Esophagus (tissue), 2 donors: ENCODE measurements around the gene CSF2RB. TPM values are rescaled to one million over a fixed set of nuclear protein-coding genes. Genes with fewer than 3 reads are reported as not detected.
A peak's percentile ranks its signal among the peaks of the same experiment; 100 is the strongest.

ENCODE experiments used
- H3K27ac ChIP-seq, 2 donors: one replicate each; pipeline ENCODE4 v1.5.1; 2013; ENCODE audit warnings: low read depth in 2 of 2, mild to moderate bottlenecking in 2 of 2, inconsistent platforms in 1 of 2, low read length in 1 of 2, moderate library complexity in 1 of 2
- H3K27me3 ChIP-seq, 2 donors: one replicate each; pipeline ENCODE4 v1.6.1; 2013; ENCODE audit warnings: low read length in 2 of 2, control low read depth in 1 of 2, mild to moderate bottlenecking in 1 of 2; ENCODE audit not compliant: insufficient read depth in 2 of 2, control insufficient read depth in 1 of 2
- H3K36me3 ChIP-seq, 2 donors: one replicate each; pipeline ENCODE4 v1.6.1; 2013; ENCODE audit warnings: low read length in 1 of 2; ENCODE audit not compliant: control insufficient read depth in 2 of 2, insufficient read depth in 2 of 2
- H3K4me1 ChIP-seq, 2 donors: one replicate each; pipeline ENCODE4 v1.6.1; 2013; ENCODE audit warnings: low read length in 1 of 2; ENCODE audit not compliant: control insufficient read depth in 2 of 2, insufficient read depth in 2 of 2
- H3K4me3 ChIP-seq, 2 donors: one replicate each; pipeline ENCODE4 v1.5.1; 2013; ENCODE audit warnings: low read length in 2 of 2, mild to moderate bottlenecking in 2 of 2, low read depth in 1 of 2, moderate library complexity in 1 of 2
- H3K9me3 ChIP-seq, 2 donors: one replicate each; pipeline ENCODE4 v1.6.1; 2013; ENCODE audit warnings: mild to moderate bottlenecking in 2 of 2, low read depth in 1 of 2, low read length in 1 of 2, moderate library complexity in 1 of 2; ENCODE audit not compliant: control insufficient read depth in 2 of 2, insufficient read depth in 1 of 2
- WGBS, 2 donors: extraction: QIAGEN DNeasy Blood & Tissue Kit; methylation state at CpG; one replicate each; pipeline ENCODE4 v1.1.7; 2013; 5-methylcytosine and 5-hydroxymethylcytosine counted together
- polyA plus RNA-seq, 2 donors: library from polyadenylated mRNA; stranded (reverse); fragments of 200-250 nt; gene quantifications; one replicate each; pipeline ENCODE4 v1.2.3, GENCODE V29; 2013
- donor health status: healthy with polysubstance abuse.
- donor health status: Bipolar disorder and iron deficiency.

The CSF2RB gene
- polyA plus RNA-seq, 2 donors, result 0.75 to 1.5 TPM

DNA sequence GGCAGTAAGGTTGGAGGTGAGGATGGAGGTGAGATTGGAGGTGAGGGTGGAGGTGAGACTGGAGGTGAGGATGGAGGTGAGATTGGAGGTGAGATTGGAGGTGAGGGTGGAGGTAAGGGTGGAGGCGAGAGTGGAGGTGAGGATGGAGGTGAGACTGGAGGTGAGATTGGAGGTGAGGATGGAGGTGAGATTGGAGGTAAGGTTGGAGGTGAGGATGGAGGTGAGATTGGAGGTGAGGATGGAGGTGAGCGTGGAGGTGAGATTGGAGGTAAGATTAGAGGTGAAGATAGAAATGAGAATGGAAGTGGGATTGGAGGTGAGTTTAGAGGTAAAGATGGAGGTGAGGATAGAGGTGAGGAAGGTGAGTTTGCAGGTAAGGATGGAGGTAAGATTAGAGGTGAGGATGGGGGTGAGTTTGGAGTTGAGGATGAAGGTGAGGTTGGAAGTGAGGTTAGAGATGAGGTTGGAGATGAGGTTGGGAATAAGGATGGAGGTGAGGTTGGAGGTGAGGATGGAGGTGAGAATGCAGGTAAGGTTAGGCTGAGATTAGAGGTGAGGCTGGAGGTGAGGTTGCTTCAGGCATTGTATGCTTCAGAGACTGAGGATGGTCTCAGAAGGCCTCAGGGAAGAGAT is 40.4 kb upstream of the CSF2RB start:
- Histone ChIP-seq H3K27me3 (no peaks in the 10 kb centered on the region), H3K4me3 (no peak overlapping the region), H3K36me3 (no peaks in the 10 kb centered on the region), H3K9me3 (no peaks in the 10 kb centered on the region), H3K27ac (peak overlapping the region; percentile 75 to 79), H3K4me1 (peaks cover 8 to 28% of the 10 kb centered on the region in 2 donors)
- 95 to 98% methylated on average over 2 of the region's 2 CpGs for WGBS, 2 donors

DNA sequence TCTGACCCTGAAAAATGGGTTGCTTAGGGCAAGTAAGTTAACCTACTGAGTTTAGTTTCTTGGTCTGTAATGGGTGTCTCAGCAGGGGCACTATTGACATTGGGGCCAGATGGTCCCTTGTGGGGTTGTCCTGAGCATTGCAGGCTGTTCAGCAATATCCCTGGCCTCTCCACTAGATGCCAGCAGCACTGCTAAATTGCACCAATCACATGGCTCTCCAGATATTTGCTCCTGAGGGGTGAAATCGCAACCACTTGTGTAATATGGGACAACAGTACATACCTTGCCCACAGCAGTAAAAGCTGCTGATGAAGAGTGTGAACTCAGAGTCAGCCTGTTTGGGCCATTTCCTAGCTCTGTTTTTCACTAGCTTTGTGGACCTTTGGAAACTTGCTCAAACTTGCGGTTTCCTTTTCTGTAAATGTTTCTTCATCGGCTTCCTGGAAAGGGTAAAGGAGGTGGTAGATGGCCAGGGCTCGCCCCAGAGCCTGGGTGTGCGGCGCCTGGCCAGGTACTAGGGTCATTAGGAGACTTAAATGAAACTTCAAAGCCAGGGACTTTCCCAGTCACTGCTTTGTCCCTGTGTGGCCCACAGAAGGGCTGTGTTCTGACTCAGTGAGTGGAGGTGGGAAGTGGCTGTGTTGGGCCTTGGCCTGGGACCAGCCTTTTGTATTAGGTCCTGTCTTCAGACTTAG is 39.7 kb upstream of the CSF2RB start:
- peaks cover 5 to 28% of the 10 kb centered on the region in 2 donors for H3K4me1 ChIP-seq

DNA sequence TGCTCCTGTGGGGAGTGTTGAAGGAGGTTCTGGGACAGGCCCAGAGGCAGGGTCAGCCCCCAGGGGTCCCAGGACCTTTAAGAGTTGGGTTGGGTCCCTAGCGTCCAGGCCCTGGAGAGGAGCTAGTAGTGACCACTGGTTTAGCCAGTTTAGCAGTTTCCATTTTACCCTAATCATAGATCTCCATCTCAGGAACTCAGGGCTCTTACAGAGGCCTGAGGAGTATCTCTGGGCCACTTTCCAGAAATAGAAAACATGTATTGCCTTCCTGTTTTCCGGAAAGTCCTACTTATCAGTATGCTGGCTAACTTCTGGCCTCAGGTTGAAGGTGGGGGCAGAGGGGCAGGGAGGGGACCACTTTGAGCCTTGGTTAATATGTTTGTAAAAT is 39.1 kb upstream of the CSF2RB start:
- Histone ChIP-seq H3K9me3 (no peaks in the 10 kb centered on the region), H3K36me3 (no peaks in the 10 kb centered on the region), H3K27ac (peak overlapping the region; percentile 75 to 79), H3K27me3 (no peaks in the 10 kb centered on the region), H3K4me1 (peaks cover 4 to 28% of the 10 kb centered on the region in 2 donors), H3K4me3 (no peak overlapping the region)
- 60 to 77% methylated on average over 2 of the region's 2 CpGs for WGBS, 2 donors

More for the DNA sequence above, 39.7 kb upstream of the CSF2RB start:
- WGBS, 2 donors, result 20 to 34% methylated on average over 6 of the region's 6 CpGs
- H3K9me3 ChIP-seq, result no peaks in the 10 kb centered on the region
- H3K4me3 ChIP-seq, result no peak overlapping the region
- H3K27me3 ChIP-seq, result no peaks in the 10 kb centered on the region
- no peaks in the 10 kb centered on the region for H3K36me3 ChIP-seq
- H3K27ac ChIP-seq, result peak overlapping the region; percentile 75 to 79

DNA sequence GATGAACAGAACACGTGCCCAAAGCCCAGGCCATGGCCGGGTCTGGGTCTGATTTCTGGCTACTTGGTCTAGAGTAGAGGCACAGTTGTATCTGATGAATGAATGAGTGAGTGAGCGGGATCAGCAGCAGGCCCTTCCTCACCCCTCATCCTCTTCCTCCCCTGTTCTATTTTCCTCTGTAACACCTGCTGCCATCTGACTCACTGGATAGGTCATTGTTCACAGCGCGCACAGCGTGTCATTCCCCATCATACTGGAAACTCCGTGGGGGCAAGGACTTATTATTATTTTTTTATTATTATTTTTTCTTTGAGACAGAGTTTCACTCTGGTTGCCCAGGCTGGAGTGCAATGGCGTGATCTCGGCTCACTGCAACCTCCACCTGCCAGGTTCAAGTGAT is 38.7 kb upstream of the CSF2RB start:
- Histone ChIP-seq H3K27me3 (no peaks in the 10 kb centered on the region), H3K4me1 (peaks cover 4 to 25% of the 10 kb centered on the region in 2 donors), H3K27ac (peak overlapping the region; percentile 75 to 79), H3K4me3 (no peak overlapping the region), H3K9me3 (no peaks in the 10 kb centered on the region), H3K36me3 (no peaks in the 10 kb centered on the region)
- 78 to 82% methylated on average over 9 of the region's 9 CpGs for WGBS, 2 donors

DNA sequence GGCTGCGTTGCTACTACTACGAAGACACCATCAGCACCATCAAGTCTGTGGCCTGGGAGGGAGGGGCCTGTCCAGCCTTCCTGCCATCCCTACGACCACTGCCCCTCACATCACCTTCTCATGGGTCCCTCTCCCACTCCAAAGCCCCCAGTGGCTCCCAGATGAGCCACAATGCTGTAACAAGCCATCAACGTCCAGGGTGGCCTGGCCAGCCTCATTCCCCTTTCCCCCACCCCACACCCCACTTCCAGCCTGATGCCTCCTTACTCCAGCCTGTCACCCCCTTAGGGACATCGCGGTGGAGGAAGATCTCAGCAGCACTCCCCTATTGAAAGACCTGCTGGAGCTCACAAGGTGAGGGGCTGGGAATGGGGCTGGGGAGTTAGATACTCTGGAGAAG is 37.7 kb upstream of the CSF2RB start:
- H3K27me3 ChIP-seq, result no peaks in the 10 kb centered on the region
- no peaks in the 10 kb centered on the region for H3K36me3 ChIP-seq
- peaks cover 4 to 22% of the 10 kb centered on the region in 2 donors for H3K4me1 ChIP-seq
- no peaks in the 10 kb centered on the region for H3K9me3 ChIP-seq
- no peak overlapping the region for H3K27ac ChIP-seq
- 68 to 89% methylated on average over 6 of the region's 6 CpGs for WGBS, 2 donors
- H3K4me3 ChIP-seq, result no peak overlapping the region

DNA sequence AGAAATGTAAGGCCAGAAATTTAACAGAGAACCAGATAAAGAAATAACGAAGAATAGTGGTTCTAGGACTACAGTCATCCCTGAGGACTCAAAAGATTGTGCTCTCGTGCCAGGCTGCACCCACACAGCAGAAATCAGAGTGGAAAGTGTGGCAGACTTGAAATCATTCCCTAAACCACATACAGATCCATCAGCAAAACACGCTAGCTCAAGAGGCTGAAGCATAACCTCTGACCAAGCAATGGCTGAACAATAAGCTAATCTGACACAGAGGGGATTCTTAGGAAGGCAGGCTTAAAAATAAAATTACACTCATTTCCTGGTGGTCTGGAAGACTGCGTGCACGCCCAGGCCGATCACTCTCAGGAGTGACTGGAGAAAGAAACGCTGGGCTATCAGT is 33.7 kb upstream of the CSF2RB start:
- H3K27me3 ChIP-seq, result no peaks in the 10 kb centered on the region
- no peak overlapping the region for H3K4me3 ChIP-seq
- H3K9me3 ChIP-seq, result no peaks in the 10 kb centered on the region
- no peaks in the 10 kb centered on the region for H3K4me1 ChIP-seq
- H3K36me3 ChIP-seq, result no peaks in the 10 kb centered on the region
- no peak overlapping the region for H3K27ac ChIP-seq
- WGBS, 2 donors, result 75 to 87% methylated on average over 7 of the region's 7 CpGs

DNA sequence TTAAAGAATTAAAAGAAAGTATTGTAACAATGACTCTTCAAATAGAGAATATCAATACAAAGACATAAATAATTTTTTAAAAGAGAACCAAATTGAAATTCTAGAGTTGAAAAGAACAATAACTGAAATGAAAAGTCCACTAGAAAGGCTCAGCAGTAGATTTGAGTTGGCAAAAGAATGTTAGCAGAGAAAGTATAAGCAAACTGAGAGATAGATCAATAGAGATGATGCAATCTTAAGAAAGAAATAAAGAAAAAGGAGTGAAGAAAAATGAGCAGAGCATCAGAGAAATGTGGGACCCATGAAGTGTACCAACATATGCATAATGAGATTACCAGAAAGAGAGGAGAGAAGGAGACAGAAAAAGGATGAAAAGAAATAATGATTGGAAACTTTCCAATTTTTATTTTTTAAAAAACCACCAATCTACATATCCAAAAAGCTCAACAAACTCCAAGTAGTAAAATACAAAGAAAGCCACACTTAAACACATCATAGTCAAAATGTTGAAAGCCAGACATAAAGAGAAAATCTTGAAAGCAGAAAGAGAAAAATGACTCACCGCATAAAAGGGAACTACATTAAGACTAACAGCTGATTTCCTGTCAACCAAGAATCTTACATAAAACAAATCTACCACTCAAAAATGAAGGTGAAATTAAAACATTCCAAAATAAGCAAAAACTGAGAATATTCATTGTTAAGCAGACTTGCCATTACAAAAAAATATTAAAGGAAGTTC is 31.8 kb upstream of the CSF2RB start:
- peaks cover 0 to 2% of the 10 kb centered on the region in 2 donors for H3K4me1 ChIP-seq
- H3K36me3 ChIP-seq, result no peaks in the 10 kb centered on the region
- no peaks in the 10 kb centered on the region for H3K27me3 ChIP-seq
- no peaks in the 10 kb centered on the region for H3K9me3 ChIP-seq
- no peak overlapping the region for H3K4me3 ChIP-seq
- no peak overlapping the region for H3K27ac ChIP-seq
- WGBS, 2 donors, result 66 to 74% methylated on average over 1 of the region's 1 CpG

DNA sequence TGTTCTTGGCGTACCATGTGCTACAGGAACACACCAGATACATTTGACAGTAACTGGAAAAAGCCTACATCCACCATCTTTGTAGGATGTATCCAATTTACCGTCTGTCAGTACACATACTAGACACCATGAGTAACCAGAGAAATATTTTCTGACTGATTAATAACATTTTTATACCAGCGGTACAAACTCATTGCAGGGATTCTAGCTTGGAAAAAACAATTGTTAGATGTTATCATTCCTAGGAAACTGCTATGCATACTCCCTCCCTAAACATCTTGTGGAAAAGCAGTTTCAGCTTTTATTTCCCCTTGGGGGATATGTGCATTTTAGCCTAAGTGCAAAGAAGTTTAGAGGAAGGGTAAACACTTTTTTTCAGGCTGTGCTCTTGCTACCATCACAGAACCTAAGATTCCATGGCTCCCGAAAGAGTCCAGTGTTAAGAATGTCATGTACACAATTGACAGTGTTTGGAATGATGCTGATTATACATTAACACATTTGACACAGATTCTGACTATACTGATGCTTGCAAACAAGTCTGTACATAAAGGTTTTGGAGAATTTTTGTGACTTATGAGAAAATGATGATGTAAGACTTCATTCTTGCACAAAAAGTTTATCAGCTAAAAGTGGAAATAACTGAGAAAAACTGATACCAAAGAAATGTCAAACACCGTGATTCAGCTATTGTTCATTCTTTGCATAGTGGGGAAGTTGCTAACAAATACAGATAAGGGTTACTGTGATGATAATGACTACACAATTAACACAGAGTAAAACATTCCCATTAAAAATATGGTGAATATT is 28.9 kb upstream of the CSF2RB start:
- WGBS, 2 donors, result 60 to 61% methylated on average over 5 of the region's 5 CpGs
- Histone ChIP-seq H3K27ac (no peak overlapping the region), H3K36me3 (no peaks in the 10 kb centered on the region)

DNA sequence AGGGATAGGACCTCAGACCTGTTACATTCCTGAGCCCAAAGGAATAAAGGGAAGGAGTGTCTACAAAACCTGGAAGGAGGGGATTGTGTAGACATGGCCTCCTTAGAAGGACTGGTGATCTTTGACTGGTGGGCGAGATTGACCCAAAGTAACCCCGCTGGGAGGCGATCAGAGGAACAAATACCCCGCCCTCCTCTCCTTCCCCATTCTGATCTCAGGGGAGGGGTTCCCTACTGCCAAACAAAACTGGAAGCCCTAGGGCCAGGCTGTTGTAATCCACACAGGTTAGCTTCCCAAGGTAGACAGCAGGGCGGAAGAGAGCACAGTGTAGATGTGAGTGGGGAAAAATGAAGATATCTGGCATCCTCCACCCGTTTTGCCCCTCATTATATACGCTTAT is 28.0 kb upstream of the CSF2RB start:
- 68 to 71% methylated on average over 7 of the region's 7 CpGs for WGBS, 2 donors
- H3K27me3 ChIP-seq, result peaks cover 0 to 3% of the 10 kb centered on the region in 2 donors
- H3K4me3 ChIP-seq, result no peak overlapping the region
- H3K36me3 ChIP-seq, result no peaks in the 10 kb centered on the region
- no peaks in the 10 kb centered on the region for H3K9me3 ChIP-seq
- peaks cover 0 to 2% of the 10 kb centered on the region in 2 donors for H3K4me1 ChIP-seq
- no peak overlapping the region for H3K27ac ChIP-seq

More for the DNA sequence above, 28.9 kb upstream of the CSF2RB start:
- H3K9me3 ChIP-seq, result no peaks in the 10 kb centered on the region
- H3K4me3 ChIP-seq, result no peak overlapping the region
- H3K27me3 ChIP-seq, result no peaks in the 10 kb centered on the region
- peaks cover 0 to 2% of the 10 kb centered on the region in 2 donors for H3K4me1 ChIP-seq
